Transverse colon (tissue), 4 donors: ENCODE data around the gene HID1. TPM values are rescaled to one million over a fixed set of nuclear protein-coding genes. Genes with fewer than 3 reads are reported as not detected.

Source experiments
- DNase-seq: peaks from one replicate; pipeline ENCODE4 v3.0.0-alpha.2; 2019
- H3K27ac ChIP-seq, 4 donors: fragments of 200-600 bp; sonication (generic); 2 replicates each; pipeline ENCODE4 v1.5.1; 2016 to 2018; ENCODE audit warnings: inconsistent platforms in 4 of 4
- H3K27me3 ChIP-seq: fragments of 200-600 bp; sonication (generic); 2 replicates; pipeline ENCODE4 v1.5.1; 2017; ENCODE audit warnings: inconsistent platforms
- H3K36me3 ChIP-seq, 4 donors: fragments of 200-600 bp; sonication (generic); 2 replicates each; pipeline ENCODE4 v1.5.1; 2017 to 2019; ENCODE audit warnings: inconsistent platforms in 4 of 4
- H3K4me1 ChIP-seq, 4 donors: fragments of 200-600 bp; sonication (generic); 2 replicates each; pipeline ENCODE4 v1.5.1; 2017 to 2020; ENCODE audit warnings: inconsistent platforms in 4 of 4
- H3K4me3 ChIP-seq, 4 donors: fragments of 200-600 bp; sonication (generic); 1 replicate in 1 of 4; 2 replicates in 3 of 4; pipeline versions ENCODE4 v1.5.1 to v1.6.1; 2017 to 2019; ENCODE audit warnings: inconsistent platforms in 4 of 4
- H3K9me3 ChIP-seq, 2 donors: fragments of 200-600 bp; sonication (generic); 2 replicates each; pipeline ENCODE4 v1.5.1; 2017 to 2019; ENCODE audit warnings: inconsistent platforms in 2 of 2
- CTCF ChIP-seq, 5 experiments: fragments of 200-600 bp in 3 of 5; fragments of 450-650 bp in 2 of 5; sonication (generic) in 3 of 5; IDR thresholded peaks; 1 replicate in 2 of 5; 2 replicates in 3 of 5; pipeline ENCODE4 v1.5.1; 2016 to 2017; ENCODE audit warnings: antibody characterized with exemption in 5 of 5, inconsistent platforms in 3 of 5, mild to moderate bottlenecking in 2 of 5, moderate library complexity in 1 of 5
- EP300 ChIP-seq: sonication (generic); formaldehyde crosslinking; IDR thresholded peaks from one replicate; pipeline ENCODE4 v1.6.1; 2017; ENCODE audit warnings: antibody characterized with exemption, low read depth
- POLR2A ChIP-seq: fragments of 450-650 bp; IDR thresholded peaks from one replicate; pipeline ENCODE4 v1.6.1; 2016; ENCODE audit warnings: antibody characterized with exemption, mild to moderate bottlenecking, moderate library complexity
- POLR2AphosphoS5 ChIP-seq, 3 donors: sonication (generic); formaldehyde crosslinking; IDR thresholded peaks; one replicate each; pipeline ENCODE4 v1.6.1; 2016; ENCODE audit warnings: antibody characterized with exemption in 3 of 3
- WGBS, 2 donors: methylation state at CpG; one replicate each; pipeline ENCODE4 v1.1.5; 2018; ENCODE audit warnings: low coverage in 1 of 2; 5-methylcytosine and 5-hydroxymethylcytosine counted together
- in situ Hi-C, 4 donors: fragments of 200-750 bp; cut with MboI; loops; one replicate each; pipeline versions ENCODE4 v1.15.0 to v1.15.1; 2017; ENCODE audit warnings: low sequenced_read_pairs in 3 of 4, low pct_ligation_motif_present in 1 of 4, low pct_unique_long_range_greater_than_20kb in 1 of 4
- intact Hi-C: fragments of 100-400 bp; cut with DNase I; formaldehyde crosslinking; loops from one replicate; pipeline ENCODE4 v1.15.1; 2023; ENCODE audit warnings: low total_unique reads
- total RNA-seq, 4 donors: library from RNA; depleted of rRNA; stranded (reverse); fragments of >200 nt; gene quantifications; one replicate each; pipeline ENCODE4 v1.1.0, GENCODE V29; 2016

The HID1 gene
- total RNA-seq, 4 donors from 2014 or later: 30.2 to 221 (median 50.7) TPM

DNA sequence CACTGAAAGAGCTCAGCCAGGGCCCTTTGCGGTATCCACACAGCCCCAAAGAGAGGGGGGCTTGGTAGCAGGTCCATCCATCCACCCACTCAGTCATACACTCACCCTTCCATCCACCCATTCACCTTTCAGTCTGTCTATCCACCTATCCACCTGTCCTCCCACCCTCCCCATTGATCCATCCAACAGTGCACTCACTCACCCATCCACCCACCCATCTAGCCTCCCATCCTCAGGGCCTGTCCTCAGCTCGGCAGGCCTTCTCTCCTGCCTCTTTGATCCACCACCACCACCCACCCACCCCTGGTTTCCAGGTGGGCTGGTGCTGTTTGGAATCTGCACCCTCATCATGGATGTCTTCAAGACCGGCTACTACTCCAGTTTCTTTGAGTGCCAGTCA, 47.3 kb downstream of the HID1 start:
- H3K9me3 ChIP-seq: no peaks in the 10 kb centered on the region
- H3K4me3 ChIP-seq: no peak overlapping the region
- TF ChIP-seq CTCF (IDR thresholded peaks at IDR 0.05) (no peak), POLR2A (no peak), EP300 (no peak), POLR2AphosphoS5 (IDR thresholded peaks at IDR 0.05) (no peak)
- H3K27ac ChIP-seq: no peak overlapping the region
- intact Hi-C loops (no loop called here), in situ Hi-C loops (no loop called here)
- H3K27me3 ChIP-seq: peaks cover 88% of the 10 kb centered on the region
- WGBS, 2 donors: 68 to 83% methylated on average over 1 to 3 of the region's 3 CpGs
- H3K36me3 ChIP-seq: no peaks in the 10 kb centered on the region
- no peak for DNase-seq
- peaks cover 10 to 24% (median 15%) of the 10 kb centered on the region in 4 donors for H3K4me1 ChIP-seq

- Histone ChIP-seq H3K27me3 (peaks cover 96% of the 10 kb centered on the region), H3K9me3 (no peaks in the 10 kb centered on the region)
- intact Hi-C loops: no loop called here
Observed at GRCh38 chr17:74924250-74924948, 48.2 kb downstream of the HID1 start, which contains the start of gene OTOP2. Gene OTOP2 (plus strand): TSS chr17:74924273. CDS start chr17:74924633, 360 bp downstream.

DNA sequence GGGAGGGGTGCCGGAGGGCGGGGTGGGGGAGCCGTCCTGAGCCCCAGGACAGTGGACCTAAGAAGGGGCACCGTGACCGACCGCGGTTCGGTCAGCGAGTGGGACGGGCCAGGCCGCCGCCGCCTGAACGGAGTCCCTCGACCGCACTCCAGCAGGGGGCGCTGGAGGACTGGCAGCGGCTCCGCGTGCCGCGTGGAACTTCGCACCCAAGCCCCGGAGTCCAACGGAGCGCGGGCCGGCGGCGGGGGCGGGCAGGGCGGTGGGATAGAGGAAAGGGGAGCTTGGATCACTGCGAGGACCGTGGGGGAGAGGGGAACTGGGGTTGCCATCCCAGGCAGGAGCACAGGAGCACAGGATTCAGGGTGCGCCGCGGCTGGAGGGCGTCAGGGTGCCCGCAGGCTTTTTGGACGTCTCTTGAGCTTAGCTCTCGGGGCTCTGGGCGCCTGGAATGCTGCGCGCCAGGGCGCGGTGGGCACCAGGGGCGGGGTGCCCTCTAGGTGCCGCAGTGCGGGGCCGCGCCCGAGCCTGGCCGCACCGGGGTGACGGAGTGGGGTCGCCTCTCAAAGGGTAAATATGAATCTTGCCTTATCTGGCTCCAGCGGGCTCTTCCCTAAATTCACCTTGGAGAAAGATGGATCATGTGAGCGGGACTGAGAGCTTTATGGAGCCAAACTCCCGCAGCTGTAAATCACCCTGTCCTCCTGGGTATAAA, 48.9 kb downstream of the HID1 start:
- H3K4me1 ChIP-seq: peaks cover 10 to 24% (median 15%) of the 10 kb centered on the region in 4 donors
- no peaks in the 10 kb centered on the region for H3K36me3 ChIP-seq
- peak; percentile 70 to 95 (median 80) for TF ChIP-seq CTCF (IDR thresholded peaks at IDR 0.05)
- no peak for TF ChIP-seq EP300
- intact Hi-C loops: no loop called here
- 6% methylated on average over 46 of the region's 59 CpGs; no CpG with 5 or more reads in 1 of the 2 donors for WGBS, 2 donors
- H3K27ac ChIP-seq: no peak overlapping the region
- H3K27me3 ChIP-seq: peaks cover 94% of the 10 kb centered on the region
- peak; percentile 78 for DNase-seq
- peak overlapping the region in 2 of 4 donors; percentile 21 to 41 for H3K4me3 ChIP-seq
- H3K9me3 ChIP-seq: no peaks in the 10 kb centered on the region
- in situ Hi-C loops: no loop called here

More at GRCh38 chr17:74924250-74924948, 48.2 kb downstream of the HID1 start, which contains the start of gene OTOP2:
- DNase-seq: peak; percentile 25
- Histone ChIP-seq H3K27ac (no peak within 1 kb of the TSS), H3K4me3 (peak within 1 kb of the TSS in 2 of 4 donors; percentile 21 to 41), H3K4me1 (peaks cover 10 to 24% (median 15%) of the 10 kb centered on the region in 4 donors), H3K36me3 (no peaks in the 10 kb centered on the region)
- TF ChIP-seq POLR2AphosphoS5 (IDR thresholded peaks at IDR 0.05) (no peak), CTCF (IDR thresholded peaks at IDR 0.05) (no peak), POLR2A (no peak), EP300 (no peak)
- in situ Hi-C loops: no loop called here
- 10 to 15% methylated on average over 7 to 48 of the region's 54 CpGs for WGBS, 2 donors
